Measurements from ENCODE around the gene COL18A1.
"Not testable (repeated sequence)": the region's sequence is repeated elsewhere in the genome, so short reads cannot be mapped to it uniquely, and the experiment has no call there.

The COL18A1 gene

GRCh38 chr21:45496968-45497845, 92.2 kb downstream of the COL18A1 start:
- DNase-seq: no peak

- no peak for DNase-seq
These were observed 93.1 kb downstream of the COL18A1 start for GRCh38 chr21:45497846-45498645.

DNA sequence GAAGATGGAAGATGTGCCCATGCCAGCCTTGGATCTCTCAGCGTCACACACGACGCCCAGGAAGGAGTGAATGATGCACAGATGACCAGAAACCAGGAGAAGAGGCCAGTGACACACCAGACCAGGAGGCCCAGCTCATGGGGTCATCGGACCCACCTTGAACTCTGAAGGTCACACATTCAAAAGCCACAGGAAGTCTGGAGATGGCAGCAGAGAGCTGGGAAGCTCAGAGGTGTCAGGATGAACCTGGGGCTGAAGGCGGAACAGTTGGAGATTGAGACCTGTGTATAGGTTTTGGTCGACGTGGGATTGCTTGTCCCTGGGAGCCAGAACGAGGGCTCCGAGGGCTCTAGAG, 93.7 kb downstream of the COL18A1 start:
- DNase-seq: no peak

DNA sequence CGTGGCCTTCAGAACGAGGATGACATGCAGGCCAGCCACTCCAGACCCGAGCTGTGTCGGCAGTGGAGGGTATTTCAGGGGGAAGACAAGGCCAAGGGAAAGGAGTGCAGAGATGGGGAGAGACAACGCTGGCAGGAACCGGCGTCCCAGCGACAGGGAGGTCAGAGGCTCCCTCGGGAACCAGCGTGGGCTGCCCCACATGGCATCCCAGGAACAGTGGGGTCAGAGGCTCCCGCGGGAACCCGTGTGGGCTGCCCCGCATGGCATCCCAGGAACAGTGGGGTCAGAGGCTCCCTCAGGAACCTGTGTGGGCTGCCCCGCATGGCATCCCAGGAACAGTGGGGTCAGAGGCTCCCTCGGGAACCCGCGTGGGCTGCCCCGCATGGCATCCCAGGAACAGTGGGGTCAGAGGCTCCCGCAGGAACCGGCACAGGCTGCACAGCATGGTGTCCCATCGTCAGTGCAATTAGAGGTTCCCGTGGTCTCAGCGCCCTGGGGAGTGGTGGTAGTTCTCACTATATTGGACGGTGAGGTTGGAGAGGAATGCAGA, 94.3 kb downstream of the COL18A1 start:
- no peak for DNase-seq

DNA sequence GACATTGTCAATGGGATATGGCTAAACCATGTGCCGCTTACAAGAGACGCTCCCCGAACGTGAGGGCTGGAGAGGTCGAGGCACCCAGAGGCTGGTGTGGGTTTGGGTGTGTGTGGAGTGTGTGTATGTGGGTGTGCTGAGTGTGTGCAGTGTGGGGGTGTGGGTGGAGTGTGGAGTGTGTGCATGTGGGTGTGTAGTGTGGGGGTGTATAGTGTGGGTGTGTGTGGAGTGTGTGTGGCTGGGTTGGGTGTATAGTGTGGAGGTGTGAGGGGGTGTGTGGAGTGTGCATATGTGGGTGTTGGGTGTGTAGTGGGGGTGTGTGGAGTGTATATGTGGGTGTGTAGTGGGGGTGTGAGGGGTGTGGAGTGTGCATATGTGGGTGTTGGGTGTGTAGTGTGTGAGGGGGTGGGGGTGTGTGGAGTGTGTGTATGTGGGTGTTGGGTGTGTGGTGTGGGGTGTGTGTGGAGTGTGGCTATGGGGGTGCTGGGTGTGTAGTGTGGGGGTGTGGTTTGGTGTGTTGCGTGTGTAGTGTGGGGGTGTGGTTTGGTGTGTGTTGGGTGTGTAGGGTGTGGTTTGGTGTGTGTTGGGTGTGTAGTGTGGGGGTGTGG, 95.1 kb downstream of the COL18A1 start:
- no peak for DNase-seq

DNA sequence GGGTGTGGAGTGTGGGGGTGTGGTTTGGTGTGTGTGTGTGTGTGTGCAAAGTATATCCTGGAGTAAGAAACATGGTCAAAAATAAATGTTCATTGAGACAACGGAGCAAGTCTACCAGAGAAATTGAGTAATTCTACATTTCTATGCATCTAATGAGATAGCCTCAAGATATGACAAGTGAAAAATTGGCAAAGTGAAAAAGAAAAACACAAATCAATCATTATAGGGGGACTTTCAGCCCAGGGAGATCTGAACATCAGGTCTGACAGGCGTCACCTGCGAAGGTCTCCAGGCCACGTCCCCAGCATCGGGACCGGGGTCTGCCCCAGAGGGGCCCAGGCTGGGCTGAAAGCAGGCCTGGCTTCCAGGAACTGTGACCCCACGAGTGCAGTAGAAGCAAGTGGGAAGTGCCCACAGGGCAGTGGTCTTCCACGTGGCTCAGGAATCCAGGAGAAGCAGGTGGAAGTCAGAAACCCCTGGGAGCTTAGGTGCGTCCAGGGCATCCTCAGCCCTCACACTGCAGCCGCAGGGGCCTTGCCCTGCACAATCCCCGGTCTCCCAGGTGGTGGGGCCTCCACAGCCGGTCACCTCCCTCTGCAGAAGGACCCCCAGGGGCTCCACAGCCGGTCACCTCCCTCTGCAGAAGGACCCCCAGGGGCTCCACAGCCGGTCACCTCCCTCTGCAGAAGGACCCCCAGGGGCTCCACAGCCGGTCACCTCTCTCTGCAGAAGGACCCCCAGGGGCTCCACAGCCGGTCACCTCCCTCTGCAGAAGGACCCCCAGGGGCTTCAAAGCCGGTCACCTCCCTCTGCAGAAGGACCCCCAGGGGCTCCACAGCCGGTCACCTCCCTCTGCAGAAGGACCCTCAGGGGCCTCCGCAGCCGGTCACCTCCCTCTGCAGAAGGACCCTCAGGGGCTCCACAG, 96.4 kb downstream of the COL18A1 start:
- DNase-seq: not testable (repeated sequence)

- no peak for DNase-seq
These were observed 97.0 kb downstream of the COL18A1 start for GRCh38 chr21:45502006-45502345.

DNA sequence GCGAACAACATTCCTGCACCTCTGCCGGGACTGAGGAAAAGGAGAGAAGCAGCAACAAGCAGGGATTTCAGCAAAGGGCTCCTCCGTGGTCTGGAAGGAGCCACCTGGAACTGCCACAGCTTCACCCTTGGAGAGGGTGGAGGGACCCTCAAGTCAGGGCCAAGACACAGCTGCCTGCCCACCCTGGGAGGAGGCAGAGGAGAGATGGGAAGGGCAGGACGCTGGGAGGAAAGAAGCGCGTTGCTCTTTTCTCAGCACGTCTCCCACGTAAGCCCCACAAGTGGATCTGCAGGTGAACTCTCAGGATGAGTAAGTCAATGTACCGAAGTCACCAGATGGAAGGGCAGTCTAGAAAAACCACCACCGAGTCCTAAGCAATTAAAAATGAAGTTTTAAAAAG, 97.6 kb downstream of the COL18A1 start:
- DNase-seq: no peak

DNA sequence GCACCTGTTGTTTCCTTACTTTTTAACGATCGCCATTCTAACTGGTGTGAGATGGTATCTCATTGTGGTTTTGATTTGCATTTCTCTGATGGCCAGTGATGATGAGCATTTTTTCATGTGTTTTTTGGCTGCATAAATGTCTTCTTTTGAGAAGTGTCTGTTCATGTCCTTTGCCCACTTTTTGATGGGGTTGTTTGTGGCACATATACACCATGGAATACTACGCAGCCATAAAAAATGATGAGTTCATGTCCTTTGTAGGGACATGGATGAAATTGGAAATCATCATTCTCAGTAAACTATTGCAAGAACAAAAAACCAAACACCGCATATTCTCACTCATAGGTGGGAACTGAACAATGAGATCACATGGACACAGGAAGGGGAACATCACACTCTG, 98.3 kb downstream of the COL18A1 start:
- not testable (repeated sequence) for DNase-seq

DNA sequence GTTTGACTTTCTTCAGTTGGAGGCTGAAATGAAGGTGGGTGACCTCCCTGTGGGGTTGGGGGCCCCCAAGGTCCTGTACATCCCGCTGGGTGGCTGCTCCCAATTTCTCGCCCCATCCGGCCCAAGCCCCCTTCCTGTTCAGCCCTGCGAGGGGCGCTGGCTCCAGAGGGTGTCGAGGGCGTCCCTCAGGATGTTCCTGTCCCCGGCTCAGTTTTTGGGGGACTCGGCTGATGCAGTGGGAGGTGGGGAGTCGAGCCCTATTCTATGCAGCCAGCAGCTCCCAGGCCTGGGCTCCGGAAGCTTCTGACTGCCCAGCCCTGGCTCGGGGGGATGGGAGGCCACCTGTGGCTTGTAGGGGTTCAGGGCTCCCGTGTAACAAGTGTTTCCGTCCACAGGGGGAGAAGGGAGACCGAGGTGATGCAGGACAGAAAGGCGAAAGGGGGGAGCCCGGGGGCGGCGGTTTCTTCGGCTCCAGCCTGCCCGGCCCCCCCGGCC, 99.1 kb downstream of the COL18A1 start:
- no peak for DNase-seq

DNA sequence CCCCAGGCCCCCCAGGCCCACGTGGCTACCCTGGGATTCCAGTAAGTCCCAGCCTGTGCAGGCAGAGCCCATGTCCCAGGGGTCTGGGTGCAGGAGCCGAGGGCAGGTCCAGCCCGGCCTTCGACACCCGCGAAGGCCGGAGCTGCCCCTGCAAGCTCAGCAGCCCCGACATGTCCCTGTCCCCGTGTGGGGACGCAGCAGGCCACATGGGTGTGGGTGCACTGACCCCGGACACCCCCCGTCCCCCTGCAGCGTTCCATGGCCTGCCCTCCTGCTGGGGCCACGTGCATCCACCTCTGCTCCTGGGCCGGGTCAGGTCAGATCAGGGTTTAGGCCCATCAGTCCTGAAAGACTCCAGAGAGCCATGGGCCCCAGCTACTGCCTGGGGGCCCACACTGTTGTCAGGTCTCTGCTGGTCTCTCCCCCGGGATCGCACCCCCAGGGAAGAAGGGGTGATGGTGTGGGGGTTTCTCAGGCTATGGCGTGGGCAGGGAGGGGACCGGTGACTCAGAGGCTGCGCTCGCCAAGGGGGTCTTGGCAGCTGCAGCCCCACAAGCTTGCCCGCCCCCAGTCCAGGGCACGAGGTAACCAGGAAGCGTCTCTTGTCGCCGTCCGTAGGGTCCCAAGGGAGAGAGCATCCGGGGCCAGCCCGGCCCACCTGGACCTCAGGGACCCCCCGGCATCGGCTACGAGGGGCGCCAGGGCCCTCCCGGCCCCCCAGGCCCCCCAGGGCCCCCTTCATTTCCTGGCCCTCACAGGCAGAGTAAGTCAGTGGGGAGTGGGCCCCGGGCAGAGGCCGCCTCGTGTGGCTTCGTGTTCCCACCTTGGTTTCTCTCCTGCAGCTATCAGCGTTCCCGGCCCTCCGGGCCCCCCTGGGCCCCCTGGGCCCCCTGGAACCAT, 99.8 kb downstream of the COL18A1 start:
- no peak for DNase-seq

DNA sequence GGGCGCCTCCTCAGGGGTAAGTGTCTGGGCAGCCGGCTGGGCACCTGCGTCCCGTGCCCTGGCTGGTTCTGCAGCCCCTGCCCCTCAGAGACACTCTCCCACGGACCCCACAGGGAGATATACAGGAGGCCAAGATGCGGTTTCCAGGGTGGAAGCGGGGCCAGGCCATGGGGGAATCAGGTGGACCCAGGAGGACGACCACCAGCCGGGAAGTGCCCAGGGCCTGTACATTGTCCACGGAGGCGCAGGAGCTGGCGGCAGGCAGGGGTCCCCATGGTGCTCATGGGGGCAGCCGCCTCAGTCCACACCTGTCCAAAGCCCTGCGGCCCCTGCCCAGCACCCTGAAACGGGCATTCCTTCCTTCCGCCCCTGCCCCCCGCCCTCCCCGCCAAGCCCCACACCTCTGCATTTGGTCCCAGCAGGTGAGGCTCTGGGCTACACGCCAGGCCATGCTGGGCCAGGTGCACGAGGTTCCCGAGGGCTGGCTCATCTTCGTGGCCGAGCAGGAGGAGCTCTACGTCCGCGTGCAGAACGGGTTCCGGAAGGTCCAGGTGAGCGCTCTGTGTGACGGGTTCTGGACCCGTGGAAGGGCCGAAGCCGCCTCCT, 100.6 kb downstream of the COL18A1 start:
- DNase-seq: no peak

- DNase-seq: no peak
These were observed 101.4 kb downstream of the COL18A1 start for GRCh38 chr21:45506241-45506817.

DNA sequence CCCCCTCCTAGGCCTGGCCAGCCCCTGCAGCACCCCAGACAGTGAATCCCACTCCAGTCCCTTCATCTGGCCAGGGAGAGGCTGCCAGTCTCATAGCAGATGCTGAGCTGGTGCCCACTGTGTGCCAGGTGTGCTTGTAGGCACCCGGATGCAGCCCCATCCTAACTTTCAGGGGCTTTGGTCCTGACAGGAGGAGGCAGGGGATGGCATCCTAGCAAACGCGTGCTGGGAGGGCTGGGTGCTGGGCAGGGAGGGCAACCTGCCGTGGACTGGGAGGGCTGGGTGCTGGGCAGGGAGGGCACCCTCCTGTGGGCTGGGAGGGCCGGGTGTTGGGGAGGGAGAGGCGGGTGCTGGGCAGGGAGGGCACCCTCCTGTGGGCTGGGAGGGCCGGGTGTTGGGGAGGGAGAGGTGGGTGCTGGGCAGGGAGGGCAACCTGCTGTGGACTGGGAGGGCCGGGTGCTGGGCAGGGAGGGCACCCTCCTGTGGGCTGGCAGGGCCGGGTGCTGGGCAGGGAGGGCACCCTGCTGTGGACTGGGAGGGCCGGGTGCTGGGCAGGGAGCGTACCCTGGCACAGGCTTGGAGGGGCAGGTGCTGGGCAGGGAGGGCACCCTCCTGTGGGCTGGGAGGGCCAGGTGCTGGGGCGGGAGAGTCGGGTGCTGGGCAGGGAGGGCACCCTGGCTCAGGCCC, 102.0 kb downstream of the COL18A1 start:
- DNase-seq: no peak

GRCh38 chr21:45507523-45507875, 102.5 kb downstream of the COL18A1 start:
- DNase-seq: no peak

GRCh38 chr21:45507888-45508508, 103.0 kb downstream of the COL18A1 start:
- DNase-seq: no peak

GRCh38 chr21:45508607-45509565, 103.9 kb downstream of the COL18A1 start:
- no peak for DNase-seq

Data from CD4-positive, alpha-beta T cell treated with Interleukin-10 for 1 hour (primary cell).